ENCODE measurements around the gene CIZ1. TPM values are rescaled to one million over a fixed set of nuclear protein-coding genes. Genes with fewer than 3 reads are reported as not detected.
A peak's percentile ranks its signal among the peaks of the same experiment; 100 is the strongest.
"Not testable (repeated sequence)": the region's sequence is repeated elsewhere in the genome, so short reads cannot be mapped to it uniquely, and the experiment has no call there.

CIZ1 gene, protein sequence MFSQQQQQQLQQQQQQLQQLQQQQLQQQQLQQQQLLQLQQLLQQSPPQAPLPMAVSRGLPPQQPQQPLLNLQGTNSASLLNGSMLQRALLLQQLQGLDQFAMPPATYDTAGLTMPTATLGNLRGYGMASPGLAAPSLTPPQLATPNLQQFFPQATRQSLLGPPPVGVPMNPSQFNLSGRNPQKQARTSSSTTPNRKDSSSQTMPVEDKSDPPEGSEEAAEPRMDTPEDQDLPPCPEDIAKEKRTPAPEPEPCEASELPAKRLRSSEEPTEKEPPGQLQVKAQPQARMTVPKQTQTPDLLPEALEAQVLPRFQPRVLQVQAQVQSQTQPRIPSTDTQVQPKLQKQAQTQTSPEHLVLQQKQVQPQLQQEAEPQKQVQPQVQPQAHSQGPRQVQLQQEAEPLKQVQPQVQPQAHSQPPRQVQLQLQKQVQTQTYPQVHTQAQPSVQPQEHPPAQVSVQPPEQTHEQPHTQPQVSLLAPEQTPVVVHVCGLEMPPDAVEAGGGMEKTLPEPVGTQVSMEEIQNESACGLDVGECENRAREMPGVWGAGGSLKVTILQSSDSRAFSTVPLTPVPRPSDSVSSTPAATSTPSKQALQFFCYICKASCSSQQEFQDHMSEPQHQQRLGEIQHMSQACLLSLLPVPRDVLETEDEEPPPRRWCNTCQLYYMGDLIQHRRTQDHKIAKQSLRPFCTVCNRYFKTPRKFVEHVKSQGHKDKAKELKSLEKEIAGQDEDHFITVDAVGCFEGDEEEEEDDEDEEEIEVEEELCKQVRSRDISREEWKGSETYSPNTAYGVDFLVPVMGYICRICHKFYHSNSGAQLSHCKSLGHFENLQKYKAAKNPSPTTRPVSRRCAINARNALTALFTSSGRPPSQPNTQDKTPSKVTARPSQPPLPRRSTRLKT
- total RNA-seq = 10 to 100 TPM; 67.1 to 68.5 TPM
- long read RNA-seq, partial matches to known transcripts = 19 of 30 reads
- long read RNA-seq, other reads (novel, unspliced or antisense) = 10 of 30 reads

DNA sequence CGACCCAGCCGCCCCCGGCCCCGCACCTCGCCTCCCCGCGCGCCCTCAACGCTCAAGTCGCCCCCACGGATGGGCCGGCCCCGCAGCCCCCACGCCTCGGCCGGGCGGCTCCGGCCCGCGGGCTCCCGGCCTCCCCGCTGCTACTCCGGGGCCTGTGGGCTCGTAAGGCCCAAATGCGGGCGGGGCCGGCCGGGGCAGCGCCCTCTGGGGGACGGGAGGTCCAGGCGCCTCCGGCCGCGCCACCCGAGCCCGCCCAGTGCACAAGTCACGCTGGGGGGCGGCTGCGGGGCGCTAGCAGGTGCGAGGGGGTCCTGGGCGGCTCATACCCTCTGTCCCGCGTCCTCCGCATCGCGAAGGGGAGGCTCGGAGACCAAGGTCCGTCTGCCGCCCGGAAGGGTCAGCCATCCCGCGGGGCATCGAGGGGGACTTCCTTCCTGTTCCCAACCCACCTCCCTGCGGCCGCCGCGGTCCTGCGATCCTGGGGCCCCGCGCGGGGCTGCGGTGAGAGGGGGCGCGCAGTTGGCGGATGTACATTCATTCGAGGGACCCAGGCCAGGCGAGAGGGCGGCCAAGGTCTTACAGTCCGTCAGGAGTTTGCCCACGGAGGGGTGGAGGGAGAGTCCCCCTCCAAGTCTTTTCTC lies at the start of gene CIZ1:
TSS of gene CIZ1 (minus strand) at position 167 of the 641 bp plus-strand sequence. CDS start 715 bp downstream, outside the sequence.
- intact Hi-C loops (cut with DNase I) = no loop called here
- ATAC-seq (peak; percentile 90 to 97), DNase-seq (peak; percentile 86)

DNA sequence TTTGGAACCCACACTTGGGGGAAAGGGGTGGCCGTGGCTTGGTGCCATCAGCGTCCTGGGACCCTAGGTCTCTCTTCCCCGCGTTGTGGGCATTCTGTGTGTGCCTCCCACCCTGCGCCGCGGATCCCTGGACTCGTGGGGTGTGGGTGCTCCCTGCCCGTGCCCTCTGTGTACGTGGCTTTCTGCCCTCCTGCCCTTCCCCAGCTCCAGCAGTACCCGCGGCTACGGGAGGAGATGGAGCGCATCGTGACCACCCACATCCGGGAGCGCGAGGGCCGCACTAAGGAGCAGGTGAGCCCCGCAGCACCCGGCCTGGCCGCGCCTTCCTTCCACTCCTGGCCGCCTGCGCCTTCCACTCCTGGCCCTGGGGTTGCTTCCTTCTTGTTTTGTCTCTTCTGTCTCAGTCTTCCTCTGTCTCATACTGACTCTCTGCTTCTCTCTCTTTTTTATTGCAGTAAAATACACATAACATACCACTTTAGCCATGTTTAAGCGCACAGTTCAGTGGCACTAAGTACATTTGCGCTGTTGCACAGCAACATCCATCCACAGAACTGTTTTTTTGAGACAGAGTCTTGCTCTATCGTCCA lies 42.5 kb upstream of the CIZ1 start:
- no peak for DNase-seq
- ATAC-seq = peak in 1 of 2 donors; percentile 15
- intact Hi-C loops (cut with DNase I) = no loop called here

DNA sequence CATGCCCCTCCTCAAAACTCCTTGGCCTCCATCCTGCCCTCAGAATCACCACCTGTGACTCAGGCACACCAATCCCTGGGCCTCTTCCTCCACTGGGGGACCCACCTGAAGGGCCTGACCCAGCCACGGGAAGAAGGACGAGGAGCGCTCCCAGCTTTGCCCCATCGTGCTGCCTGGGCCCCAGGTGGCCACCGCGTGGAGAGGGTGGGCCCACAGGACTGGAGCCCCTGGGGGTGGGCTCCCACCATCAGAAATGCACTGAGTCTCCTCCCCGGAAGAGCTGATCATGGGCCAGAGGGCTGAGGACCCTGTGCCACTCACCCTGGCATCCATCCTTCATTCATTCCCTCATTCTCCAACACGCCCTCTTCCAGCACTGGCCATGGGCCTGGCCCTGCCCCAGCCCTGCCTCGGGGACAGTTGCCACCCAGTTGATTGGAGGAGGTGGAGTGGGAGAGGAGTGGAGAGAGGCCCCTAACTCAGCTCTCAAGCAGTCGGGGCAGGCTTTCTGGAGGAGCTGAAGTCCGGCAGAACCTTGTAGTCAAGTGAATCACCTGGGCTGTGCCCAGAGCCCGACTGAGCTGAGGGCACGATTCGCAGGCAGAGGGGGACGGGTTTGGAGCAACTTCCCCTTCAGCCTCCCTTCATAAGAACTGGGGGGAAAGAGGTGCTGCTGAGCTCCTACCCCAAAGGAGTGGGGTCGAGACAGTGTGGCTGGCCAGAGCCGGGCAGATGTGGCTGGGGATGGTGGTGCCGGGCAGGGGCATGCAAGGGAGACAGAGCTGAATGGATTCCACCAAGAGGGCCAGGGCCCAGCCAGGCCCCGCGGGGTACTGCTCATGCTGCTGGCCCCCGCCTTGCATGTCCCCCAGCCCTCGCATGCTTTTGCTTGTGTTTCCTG lies 41.4 kb upstream of the CIZ1 start:
- DNase-seq = no peak

DNA sequence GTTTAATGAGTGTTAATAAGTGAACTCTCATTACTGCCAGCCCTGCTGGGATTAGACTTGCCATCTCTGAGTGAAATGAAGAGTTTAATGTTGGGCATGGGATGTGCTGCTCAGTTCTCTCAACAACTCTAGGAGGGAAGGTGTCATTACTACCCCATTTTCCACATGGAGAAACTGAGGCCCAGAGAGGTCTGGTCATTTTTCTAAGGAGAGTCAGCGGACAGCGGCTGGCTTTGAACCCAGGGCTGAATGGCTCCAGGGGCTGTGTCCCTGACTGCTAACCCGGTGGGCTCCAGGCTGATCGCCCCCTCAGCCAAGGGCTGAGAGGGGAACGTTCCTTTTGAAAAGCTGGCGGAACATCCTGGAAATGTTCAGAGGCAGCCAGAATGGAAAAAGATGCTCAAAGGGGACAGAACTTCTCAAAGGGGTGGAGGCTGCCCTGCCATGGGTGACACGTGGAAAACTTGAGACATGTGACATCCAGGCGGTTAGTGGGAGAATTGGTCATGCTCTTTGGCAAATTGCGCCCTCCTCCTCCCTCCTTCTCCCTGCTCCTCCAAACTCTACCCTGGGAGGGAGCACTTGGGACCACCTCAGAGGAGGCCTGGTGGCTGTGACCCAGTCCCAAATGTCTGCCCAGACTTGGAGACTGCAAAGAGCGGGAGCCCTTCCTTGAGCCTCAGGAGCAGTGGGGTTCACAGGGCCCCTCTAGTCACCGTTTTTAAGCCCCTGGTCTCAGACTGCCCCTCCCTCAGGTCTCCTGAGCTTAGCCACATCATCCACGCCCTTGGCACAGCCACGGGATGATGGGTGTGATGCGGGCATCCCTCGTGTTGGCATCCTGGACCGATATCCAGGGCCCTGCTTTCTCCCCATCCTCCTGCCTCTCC lies 40.5 kb upstream of the CIZ1 start:
- DNase-seq (no peak), ATAC-seq (peak in 1 of 2 donors; percentile 31)
- intact Hi-C loops (cut with DNase I) = no loop called here

More for the DNA sequence above, 41.4 kb upstream of the CIZ1 start:
- peak; percentile 38 to 40 for ATAC-seq
- intact Hi-C loops (cut with DNase I) = no loop called here

DNA sequence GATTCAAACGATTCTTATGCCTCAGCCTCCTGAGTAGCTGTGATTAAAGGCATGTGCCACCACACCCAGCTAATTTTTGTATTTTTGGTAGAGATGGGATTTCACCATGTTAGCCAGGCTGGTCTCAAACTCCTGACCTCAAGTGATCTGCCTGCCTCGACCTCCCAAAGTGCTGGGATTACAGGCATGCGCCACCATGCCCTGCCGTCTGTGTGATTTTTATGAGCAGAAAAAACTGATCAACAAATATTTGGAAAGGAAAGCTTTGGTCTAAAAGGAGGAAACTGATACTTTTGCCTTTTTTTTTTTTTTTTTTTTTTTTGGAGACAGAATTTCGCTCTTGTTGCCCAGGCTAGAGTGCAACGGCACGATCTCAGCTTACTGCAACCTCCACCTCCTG lies 39.5 kb upstream of the CIZ1 start:
- intact Hi-C loops (cut with DNase I); ATAC-seq; DNase-seq: not testable (repeated sequence)

DNA sequence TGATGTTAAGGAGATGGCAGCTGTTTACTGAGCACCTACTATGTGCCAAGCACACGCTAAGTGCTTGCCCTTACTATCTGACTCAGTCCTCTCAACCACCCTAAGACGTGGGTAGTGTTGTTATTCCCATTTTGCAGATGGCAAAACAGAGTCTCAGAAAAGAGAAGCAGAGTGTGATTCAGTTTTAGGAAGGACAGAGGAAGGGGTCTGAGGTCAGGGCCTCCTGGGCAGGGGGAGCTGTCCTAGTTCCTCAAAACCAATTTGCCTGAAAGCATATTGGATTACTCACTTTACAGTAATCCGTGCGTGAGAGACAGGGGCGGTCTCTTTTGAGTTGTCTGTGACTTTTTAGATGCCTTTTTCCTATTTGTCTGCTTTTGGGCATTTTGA lies 35.0 kb upstream of the CIZ1 start:
- ATAC-seq = no peak

DNA sequence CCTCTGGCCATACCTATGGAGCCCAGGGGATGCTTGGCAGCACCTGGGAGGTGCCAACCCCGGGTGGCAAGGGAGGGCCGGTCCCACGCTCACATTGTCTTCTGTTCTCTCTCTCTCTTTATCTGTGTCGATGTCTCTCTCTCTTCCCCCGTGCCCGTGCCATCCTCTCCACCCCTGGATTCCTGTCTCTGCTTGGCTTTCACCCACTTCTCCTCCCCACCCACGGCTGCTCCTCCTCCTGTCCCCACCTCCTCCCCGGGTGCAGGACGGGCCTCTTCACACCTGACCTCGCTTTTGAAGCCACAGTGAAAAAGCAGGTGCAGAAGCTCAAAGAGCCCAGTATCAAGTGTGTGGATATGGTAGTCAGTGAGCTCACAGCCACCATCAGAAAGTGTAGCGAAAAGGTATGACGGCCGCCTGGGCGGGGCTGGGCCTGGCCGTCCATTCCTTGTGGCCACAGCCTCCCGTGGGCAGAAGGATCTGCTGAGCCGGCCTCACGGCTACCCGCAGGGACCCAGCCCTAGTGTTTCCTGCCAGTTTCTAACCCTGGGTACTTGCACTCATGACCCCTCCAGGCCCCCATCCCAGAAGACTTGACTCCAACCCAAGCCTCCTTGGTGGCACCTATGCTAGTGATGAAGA lies 34.5 kb upstream of the CIZ1 start:
- no peak for DNase-seq
- intact Hi-C loops (cut with DNase I) = no loop called here

More for the DNA sequence above, 35.0 kb upstream of the CIZ1 start:
- intact Hi-C loops (cut with DNase I) = no loop called here
- DNase-seq = no peak

DNA sequence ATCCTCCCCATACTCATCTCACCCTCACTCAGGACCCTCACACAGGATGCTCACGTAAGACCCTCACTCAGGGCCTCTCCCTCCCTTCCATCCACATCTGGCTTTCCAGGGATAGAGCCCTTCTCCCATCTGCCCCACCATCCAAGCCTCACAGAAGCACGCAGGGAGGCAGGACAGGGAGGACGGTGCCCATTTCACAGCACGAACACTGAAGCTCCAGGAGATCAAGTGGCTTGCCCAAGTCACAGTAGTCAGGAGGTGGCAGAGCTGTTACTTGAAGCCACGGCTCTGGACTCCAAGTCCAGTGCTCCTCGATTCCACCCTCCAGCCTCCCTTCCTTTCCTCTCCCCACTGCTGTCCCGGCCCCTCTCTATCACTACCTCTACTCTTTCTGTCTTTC lies 33.5 kb upstream of the CIZ1 start:
- ATAC-seq = no peak
- DNase-seq = no peak
- intact Hi-C loops (cut with DNase I) = no loop called here

More for the DNA sequence above, 34.5 kb upstream of the CIZ1 start:
- ATAC-seq = no peak

DNA sequence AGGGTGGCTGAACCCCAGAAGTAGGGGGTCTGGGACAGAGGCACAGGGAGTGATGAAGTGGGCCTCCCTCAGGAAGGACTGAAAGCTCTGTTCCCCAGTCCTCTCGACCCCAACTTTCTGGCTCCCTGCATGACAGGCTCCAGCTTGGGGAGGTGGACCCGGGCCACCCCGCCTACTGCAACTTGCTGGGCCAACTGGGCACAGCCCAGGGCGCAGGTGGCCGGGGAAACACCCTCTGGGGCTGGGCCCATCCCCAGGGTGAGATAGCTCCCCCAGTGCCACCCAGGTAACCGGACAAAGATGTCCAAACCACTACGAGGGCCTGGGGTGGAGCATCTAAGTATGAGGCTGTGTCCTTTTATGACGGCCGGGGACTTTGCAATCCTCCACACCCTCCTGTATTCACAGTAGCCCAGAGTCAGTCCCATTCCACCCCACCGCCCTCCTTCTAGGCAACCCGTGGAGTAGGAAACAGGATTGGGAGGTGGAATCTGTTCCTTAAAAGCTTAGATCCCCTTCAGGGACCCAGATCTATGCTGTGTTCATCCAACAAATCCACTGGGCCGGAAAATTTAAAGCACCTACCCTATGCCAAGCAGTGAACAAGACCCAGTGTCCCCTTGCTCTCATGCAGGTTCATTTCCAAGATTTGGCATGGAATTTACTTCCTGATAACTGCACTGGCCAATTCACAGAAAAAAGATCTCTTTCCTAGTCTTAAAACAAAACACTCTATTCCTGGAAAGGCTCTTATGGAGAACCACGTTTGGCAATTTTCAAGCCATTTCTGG lies 31.7 kb upstream of the CIZ1 start:
- DNase-seq (no peak), ATAC-seq (no peak)
- intact Hi-C loops (cut with DNase I) = no loop called here

DNA sequence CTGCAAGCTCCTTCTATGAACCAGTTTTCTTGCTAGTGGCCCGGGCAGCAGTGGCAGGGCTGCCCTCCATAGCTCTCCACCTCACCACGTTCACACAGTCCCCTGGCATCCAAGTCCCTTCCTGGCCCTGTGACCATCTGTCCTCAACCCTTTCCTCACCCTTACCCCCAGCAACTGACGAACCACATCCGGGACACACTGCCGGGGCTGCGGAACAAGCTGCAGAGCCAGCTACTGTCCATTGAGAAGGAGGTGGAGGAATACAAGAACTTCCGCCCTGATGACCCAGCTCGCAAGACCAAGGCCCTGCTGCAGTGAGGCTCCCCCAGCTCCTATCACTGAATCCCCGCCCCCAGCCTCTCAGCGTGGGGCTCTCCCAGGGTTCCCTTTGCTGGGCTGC lies 30.7 kb upstream of the CIZ1 start:
- no peak for DNase-seq
- ATAC-seq = no peak
- intact Hi-C loops (cut with DNase I) = no loop called here

DNA sequence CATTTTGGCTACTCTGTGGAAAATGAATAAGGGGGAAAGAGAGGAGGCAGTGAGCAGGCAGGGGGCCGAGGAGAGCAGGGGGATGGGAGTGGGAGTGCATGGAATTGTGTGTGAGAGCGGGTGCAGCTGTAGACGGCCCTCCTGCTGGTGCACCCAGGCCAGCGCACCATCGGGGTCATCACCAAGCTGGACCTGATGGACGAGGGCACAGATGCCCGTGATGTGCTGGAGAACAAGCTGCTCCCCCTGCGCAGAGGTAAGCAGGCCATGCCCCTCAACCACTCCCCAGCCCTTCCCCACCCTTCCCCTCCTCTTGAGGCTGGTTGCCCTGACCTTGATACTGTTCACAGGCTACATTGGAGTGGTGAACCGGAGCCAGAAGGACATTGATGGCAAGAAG lies 28.5 kb upstream of the CIZ1 start:
- ATAC-seq = no peak
- no peak for DNase-seq
- intact Hi-C loops (cut with DNase I) = no loop called here

DNA sequence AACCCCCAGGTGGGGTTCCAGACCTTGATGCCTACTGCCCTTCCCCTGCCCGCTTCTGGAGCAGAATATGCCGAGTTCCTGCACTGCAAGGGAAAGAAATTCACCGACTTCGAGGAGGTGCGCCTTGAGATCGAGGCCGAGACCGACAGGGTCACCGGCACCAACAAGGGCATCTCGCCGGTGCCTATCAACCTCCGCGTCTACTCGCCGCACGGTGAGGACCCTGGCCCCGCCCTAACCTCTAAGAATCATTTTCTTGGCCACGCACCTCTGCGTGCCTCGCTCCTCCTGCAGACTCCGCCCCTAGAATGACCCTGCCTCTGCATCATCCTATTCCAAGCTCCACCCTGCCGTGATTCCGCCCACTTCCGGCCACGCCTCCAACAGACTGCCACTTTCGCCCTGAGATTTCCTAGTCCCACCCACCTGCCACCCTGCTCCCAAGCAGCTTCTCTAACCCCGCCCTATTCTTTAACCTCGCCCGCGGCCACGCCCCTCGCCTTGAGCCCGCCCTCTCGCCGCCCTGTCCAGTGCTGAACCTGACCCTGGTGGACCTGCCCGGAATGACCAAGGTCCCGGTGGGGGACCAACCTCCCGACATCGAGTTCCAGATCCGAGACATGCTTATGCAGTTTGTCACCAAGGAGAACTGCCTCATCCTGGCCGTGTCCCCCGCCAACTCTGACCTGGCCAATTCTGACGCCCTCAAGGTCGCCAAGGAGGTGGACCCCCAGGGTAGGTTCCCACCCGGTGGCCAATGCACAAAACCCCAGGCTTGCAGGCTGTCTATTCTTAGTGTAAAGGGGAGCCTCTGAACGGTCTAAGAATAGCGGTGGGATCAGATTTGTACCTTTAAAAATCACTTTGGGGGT lies 27.4 kb upstream of the CIZ1 start:
- intact Hi-C loops (cut with DNase I) = no loop called here
- DNase-seq = peak; percentile 94
- ATAC-seq = peak; percentile 92 to 93

DNA sequence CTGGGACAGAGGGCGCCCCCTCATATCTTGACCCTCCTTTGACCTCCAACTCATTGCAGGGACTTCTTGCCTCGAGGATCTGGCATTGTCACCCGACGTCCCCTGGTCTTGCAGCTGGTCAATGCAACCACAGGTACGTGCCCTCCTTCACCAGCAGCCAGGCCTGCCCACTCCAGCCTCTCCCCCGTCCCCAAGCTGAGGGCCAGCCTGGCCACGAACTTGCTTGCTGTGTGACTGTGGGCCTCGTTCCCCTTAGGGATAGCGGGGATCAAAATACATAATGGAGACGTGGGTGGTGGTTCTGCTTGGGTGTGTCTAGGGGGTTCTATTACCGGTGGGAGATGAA lies 26.8 kb upstream of the CIZ1 start:
- intact Hi-C loops (cut with DNase I) = no loop called here
- ATAC-seq = no peak
- no peak for DNase-seq

DNA sequence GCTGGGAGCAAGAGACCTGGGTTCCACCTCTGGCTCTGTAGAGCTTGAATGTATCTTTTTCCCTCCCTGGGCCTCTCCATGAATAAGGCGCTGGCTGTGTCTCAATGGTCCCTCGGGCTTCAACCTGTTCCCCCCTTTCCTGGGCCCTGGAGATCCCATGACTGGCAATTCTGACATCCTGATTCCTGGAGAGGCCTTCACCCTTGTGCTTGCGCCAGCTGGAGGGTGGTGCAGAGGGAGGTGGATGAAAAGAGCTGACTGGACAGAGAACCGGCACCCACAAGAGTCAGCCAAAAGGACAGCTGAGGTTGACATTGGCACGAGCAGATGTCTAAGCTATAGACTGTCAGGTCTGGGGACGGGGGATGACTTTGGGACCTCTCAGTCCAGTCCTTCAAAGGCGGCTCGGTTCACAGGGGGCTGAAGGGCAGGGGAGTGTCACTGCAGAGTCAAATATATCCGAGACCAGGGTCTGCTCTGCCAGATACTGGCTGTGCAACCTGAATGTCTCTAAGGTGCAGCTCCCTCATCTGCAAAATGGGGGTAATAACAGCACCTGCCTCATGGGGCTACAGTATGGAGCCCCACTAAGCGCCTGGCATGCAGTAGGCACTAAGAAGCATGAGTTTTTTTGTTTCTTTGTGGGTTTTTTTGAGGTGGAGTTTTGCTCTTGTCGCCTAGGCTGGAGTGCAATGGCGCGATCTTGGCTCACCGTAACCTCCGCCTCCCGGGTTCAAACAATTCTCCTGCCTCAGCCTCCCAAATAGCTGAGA lies 25.6 kb upstream of the CIZ1 start:
- ATAC-seq (no peak), DNase-seq (no peak)
- intact Hi-C loops (cut with DNase I) = no loop called here
